Activated T-cell treated with anti-CD3 and anti-CD28 coated beads for 24 hours (primary cell): ENCODE measurements around the gene FRMPD1.

Source experiments
- DNase-seq: peaks from one replicate; pipeline ENCODE4 v3.0.0-alpha.2; 2020; ENCODE audit warnings: low read depth

FRMPD1 gene

GRCh38 chr9:37776328-37776727 lies 125.6 kb downstream of the FRMPD1 start:
- no peak for DNase-seq

GRCh38 chr9:37778534-37778933 lies 127.8 kb downstream of the FRMPD1 start:
- DNase-seq, result no peak

- DNase-seq, result no peak
Observed at GRCh38 chr9:37784291-37784615, 133.5 kb downstream of the FRMPD1 start.

- DNase-seq, result peak; percentile 82
Observed at GRCh38 chr9:37784616-37785483, 134.1 kb downstream of the FRMPD1 start, which contains the start of gene EXOSC3. EXOSC3 (minus strand) TSS chr9:37785064; CDS start chr9:37785044, 20 bp downstream.

- no peak for DNase-seq
Observed at GRCh38 chr9:37787059-37787458, 136.3 kb downstream of the FRMPD1 start.

GRCh38 chr9:37788332-37788731 lies 137.6 kb downstream of the FRMPD1 start:
- DNase-seq, result no peak

GRCh38 chr9:37790096-37790495 lies 139.3 kb downstream of the FRMPD1 start:
- no peak for DNase-seq

GRCh38 chr9:37792122-37792521 lies 141.4 kb downstream of the FRMPD1 start:
- no peak for DNase-seq

- DNase-seq, result no peak
Observed at GRCh38 chr9:37796232-37796631, 145.5 kb downstream of the FRMPD1 start.
